Amniotic stem cell (primary cell): ENCODE measurements around the gene TRABD.
A peak's percentile ranks its signal among the peaks of the same experiment; 100 is the strongest.

ENCODE experiments used
- DNase-seq: peaks from one replicate; lab custom pipeline; 2025; lab: John Stamatoyannopoulos, UW

Gene TRABD

GRCh38 chr22:50186761-50187523, 1.2 kb downstream of the TRABD start:
- no peak for DNase-seq

- no peak for DNase-seq
Measured at GRCh38 chr22:50188356-50188755, 2.6 kb downstream of the TRABD start.

GRCh38 chr22:50189184-50189848, 3.6 kb downstream of the TRABD start:
- DNase-seq = no peak

- no peak for DNase-seq
Measured at GRCh38 chr22:50189849-50190181, 4.1 kb downstream of the TRABD start.

- no peak for DNase-seq
Measured at GRCh38 chr22:50190182-50190940, 4.6 kb downstream of the TRABD start.

GRCh38 chr22:50190941-50191741, 5.4 kb downstream of the TRABD start:
- no peak for DNase-seq

GRCh38 chr22:50192436-50193204, 6.9 kb downstream of the TRABD start:
- no peak for DNase-seq

GRCh38 chr22:50193621-50194020, 7.9 kb downstream of the TRABD start:
- no peak for DNase-seq

GRCh38 chr22:50194037-50194805, 8.5 kb downstream of the TRABD start:
- no peak for DNase-seq

- DNase-seq = no peak
Measured at GRCh38 chr22:50196256-50196655, 10.5 kb downstream of the TRABD start.

GRCh38 chr22:50197000-50197800, 11.5 kb downstream of the TRABD start:
- no peak for DNase-seq

- no peak for DNase-seq
Measured at GRCh38 chr22:50197856-50198623, 12.3 kb downstream of the TRABD start.

GRCh38 chr22:50198624-50199017, 12.9 kb downstream of the TRABD start:
- DNase-seq = no peak

- no peak for DNase-seq
Measured at GRCh38 chr22:50199251-50199721, 13.6 kb downstream of the TRABD start.

GRCh38 chr22:50199829-50200460, 14.2 kb downstream of the TRABD start:
- no peak for DNase-seq

GRCh38 chr22:50200461-50201190, 14.9 kb downstream of the TRABD start, which contains the start of gene SELENOO:
TSS of gene SELENOO (plus strand) at chr22:50201011. CDS start at chr22:50201037, 26 bp downstream.
- peak; percentile 61 for DNase-seq
